HG03520 (cell line): ENCODE results near the gene ZP4.
"Not testable (repeated sequence)": the region's sequence is repeated elsewhere in the genome, so short reads cannot be mapped to it uniquely, and the experiment has no call there.

ENCODE experiments used
- ATAC-seq: cut with Tn5 transposase; IDR thresholded peaks from one replicate; pipeline ENCODE4 v1.9.1; 2021; ENCODE audit warnings: mild to moderate bottlenecking, moderate library complexity; ENCODE audit not compliant: unreplicated experiment

ZP4 gene

DNA sequence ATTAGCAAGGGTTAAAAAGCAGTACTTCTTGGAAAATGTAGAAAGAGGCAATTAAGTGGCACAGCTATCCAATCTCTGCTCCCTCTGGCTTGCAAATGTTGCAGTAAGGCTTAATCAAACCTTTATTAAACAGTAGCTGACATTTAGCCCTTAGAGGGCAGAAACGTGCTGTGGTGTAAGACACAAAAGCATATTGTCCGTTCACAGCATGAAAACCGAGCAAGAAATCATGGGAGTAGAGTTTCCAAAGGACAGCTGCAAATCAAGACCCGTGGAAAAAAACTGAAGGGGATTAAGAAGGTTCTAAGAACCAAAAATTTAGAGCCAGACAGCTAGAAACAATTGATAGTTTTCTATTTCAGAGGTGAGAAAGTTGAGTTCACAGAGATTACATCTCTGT, 13.1 kb downstream of the ZP4 start:
- ATAC-seq = no peak

- no peak for ATAC-seq
These were observed 15.4 kb downstream of the ZP4 start for GRCh38 chr1:237875291-237875690.

- no peak for ATAC-seq
These were observed 17.1 kb downstream of the ZP4 start for GRCh38 chr1:237873487-237874211.

DNA sequence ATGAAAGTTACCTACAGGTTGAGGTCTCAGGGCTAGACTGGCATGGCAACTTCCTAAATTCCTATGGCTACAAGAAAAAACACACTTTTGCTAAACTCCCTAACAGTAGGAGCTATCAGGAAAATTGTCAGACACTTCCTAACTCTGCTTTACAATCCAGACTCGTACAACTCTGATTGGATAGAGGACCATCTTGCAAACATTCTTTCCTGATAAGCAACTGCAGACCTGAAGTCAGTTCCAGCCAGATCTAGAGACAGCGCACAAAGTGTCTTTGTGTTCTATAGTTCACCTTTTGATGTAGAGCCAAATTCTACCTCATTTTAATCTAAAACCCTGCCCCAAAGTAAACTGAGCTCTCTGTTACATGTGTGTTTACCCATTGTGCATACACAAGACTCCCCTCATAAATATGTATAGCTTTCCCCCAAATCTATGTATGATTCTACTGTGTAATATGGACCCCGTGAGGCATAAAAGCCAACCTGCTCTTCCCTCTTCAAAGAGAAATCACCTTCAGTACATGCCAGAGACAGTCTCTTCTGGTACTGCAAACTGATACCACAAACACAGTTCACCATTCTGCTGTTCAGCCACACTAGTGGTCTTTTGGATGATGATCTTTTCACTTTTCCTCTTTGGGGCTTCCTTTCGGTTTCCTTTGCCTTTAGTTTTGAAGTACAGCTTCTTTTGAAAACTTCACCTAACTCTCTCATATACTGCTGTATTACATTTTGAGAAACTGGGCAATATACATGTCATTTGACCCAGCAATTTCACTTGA, 21.7 kb downstream of the ZP4 start:
- ATAC-seq = no peak

DNA sequence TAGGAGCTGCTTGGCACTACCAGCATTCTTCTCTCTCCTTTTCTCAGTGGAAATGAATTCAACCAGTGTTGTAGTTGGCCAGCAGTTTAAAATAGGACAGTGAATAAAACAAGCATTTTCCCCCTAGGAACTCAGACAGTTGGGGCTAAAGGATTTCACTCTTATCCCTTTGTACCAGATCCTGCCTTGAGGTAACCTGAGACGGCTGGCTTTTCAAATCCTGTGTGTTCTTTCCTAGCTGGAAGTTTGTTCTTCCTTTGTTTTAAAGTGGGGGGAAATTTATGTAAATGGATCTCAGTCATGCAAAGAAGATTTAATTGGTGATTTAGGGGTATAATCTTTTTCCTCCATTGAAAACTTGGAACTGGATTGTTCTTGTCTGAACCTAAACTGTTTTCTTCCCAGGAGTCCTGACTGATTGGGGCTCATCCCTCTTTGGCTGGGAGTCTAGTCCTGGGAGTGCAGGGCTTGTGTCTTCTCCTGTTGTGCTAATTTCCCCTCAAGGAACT, 23.3 kb downstream of the ZP4 start:
- ATAC-seq = no peak

- no peak for ATAC-seq
These were observed 26.1 kb downstream of the ZP4 start for GRCh38 chr1:237864338-237865244.

DNA sequence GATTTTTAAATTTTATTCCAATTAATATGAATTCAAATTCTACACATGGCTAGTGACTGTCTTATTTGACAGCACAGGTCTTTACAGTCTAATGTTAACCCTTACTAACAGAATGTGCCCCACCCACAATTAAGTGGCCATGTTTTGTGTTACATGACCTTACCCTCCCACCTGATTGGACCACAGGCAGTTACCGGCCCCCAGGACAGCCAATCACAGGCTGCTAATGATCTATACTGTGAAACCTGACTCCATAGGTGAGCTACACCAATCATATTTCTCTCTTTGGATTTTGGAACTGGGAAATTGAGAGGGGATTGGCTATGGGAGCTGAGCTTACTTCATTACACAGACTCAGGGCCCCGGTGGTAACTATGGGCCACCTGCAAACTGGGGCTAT, 27.5 kb downstream of the ZP4 start:
- no peak for ATAC-seq

DNA sequence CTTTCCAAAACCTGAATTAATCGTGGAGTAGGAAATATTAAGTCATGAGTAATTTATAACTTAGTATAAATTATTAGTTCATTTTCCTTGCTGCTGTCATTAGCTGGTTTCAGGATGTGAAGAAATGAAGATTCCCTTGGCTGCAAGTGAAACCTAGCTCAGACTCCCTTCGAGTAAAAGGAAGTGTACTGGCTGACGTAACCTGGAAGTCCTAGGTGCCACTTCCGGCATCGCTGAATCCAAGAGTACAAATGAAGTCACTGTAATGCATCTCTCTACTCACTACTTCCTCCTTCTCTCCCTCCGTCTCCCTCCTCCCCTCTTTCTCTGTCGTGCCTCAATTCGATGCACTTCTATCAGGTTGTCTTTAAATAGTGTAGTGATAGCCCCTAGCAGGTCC, 28.8 kb downstream of the ZP4 start:
- no peak for ATAC-seq

DNA sequence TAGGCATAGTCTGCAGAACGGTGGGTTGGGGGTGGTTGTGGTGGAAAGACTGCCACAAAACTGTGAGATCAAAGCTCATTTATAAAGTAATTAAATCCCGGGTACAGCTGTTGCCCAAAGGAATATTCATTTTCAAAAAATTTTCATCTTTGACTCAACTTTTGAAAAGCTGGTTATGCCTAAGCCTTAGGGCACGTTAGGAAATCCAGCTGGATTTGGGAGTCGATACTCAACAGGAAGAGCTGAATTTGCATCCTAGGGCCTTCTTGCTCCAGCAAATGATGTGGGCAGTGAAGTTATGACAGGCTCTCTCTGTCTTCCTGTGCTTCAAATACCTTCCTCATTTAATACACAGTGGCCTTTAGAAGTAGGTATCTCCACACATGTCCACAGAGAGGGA, 31.7 kb downstream of the ZP4 start:
- no peak for ATAC-seq

GRCh38 chr1:237857455-237857854, 33.3 kb downstream of the ZP4 start:
- ATAC-seq = no peak

DNA sequence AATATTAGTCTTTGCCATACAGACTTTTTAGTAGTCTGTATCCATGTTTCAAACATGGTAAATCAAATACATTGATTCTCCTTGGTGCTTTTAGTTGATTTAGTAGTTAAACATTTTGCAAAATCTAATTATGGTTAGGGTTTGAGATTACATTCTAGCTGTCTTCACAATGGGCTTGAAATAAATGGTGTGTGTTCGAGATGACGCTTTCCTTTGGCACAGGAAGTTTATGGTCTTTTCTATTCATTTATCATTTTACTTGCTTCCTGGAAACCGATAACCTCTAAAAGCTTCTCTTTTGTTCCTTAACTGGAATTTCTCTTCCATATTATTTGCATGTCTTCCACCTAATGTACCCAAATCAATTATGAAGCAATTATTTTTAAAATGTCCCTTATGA, 38.4 kb downstream of the ZP4 start:
- ATAC-seq = no peak

DNA sequence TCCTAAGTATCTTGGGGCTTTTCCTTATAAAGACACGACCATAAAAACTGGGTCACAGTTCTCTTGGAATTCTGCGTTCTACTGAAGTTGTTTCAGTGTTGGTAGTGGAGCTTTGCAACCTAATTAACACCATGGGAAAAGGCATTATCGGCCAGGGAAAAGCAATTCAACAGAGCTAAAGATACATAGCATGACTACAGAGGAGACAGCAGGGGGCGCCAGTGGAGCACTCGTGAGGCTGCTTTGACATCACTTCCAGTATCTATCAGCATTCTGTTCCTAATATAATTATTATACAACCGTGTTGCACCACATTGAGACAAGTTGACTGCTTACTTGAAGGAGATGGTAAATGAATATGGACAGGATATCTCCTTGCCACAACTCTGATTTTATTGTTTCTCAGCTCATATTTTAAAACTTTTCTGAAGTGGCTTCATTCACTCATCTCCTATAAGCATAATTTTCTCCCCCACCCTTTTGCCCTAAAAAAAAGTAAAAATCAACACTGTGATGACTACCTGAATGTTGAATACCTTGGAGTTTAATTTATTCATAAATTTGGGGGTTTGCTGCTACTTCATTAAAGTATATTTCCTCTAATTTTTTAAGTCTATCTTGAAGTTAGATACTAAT, 39.4 kb downstream of the ZP4 start:
- ATAC-seq = no peak

GRCh38 chr1:237843516-237843915, 47.2 kb downstream of the ZP4 start:
- ATAC-seq = not testable (repeated sequence)

DNA sequence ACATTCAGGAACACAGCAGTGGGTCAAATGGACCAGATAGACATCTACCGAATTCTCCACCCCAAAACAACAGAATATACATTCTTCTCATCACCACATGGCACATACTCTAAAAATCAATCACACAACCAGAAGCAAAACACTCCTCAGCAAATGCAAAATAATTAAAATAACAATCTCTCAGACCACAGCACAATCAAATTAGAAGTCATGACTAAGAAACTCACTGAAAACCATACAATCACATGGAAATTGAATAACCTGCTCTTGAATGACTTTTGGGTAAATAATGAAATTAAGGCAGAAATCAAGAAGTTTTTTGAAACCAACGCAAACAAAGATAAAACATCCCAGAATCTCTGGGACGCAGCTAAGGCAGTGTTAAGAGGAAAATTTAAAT, 49.2 kb downstream of the ZP4 start:
- no peak for ATAC-seq

- no peak for ATAC-seq
These were observed 51.7 kb downstream of the ZP4 start for GRCh38 chr1:237838904-237839534.

DNA sequence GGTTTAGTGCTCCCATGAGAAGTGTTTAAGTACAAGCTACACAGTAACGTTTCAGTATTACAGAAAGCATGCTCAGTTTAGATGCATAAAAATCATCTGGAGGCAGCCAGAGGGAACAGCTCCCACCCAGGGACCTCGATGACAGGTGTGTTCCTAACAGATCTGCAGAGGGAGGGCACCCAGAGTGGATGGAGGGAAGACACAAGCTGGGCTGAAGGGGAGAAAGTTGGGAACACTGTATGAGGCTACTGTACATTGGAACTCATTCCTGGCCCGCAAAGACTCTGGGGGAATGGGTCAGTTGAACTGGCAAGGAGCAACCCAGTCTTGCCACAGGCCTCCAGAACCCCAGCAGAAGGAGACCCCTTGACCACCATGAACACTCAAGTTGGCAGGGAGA, 52.4 kb downstream of the ZP4 start:
- ATAC-seq = no peak

GRCh38 chr1:237834461-237834860, 56.3 kb downstream of the ZP4 start:
- no peak for ATAC-seq

DNA sequence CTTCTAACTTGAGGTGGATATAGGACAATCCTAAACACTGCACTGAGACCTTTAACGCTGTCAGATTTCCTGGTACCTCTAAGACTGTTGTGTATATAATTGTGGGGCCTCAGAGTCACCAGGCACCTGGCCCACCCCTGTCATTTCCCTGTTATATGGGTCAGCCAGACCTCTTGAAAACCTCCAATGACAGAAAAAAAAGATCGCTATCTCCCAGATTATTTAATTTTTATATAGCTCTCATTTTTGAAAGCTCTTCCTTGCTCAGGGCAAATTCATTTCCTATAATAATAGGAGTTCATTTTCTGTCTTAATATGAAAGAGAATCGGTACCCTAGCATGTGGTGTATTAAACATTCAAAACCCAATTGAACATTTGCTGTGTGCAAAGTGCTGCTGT, 56.7 kb downstream of the ZP4 start:
- ATAC-seq = no peak

DNA sequence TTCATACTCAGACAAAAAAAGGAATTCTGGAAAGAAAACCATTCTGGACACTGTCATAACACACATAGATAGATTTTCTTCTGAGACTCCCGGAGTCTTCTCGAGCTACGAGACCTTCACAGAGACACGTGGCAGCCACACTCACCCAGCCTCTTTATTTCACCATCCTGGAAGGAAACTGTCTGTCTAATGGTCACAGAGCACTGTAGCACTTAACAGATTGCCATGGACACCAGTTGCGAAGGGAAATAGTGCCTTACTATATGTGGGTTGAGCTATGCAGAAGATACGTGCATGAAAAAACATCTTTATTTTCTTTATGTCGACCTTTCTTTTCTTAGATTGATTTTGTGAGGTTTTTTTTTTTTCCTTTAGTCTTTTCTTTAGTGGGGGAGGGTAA, 57.9 kb downstream of the ZP4 start:
- ATAC-seq = no peak
